ENCODE data around the gene TRIP10.

The TRIP10 gene

GRCh38 chr19:6712231-6712630, 27.2 kb upstream of the TRIP10 start:
- DNase-seq: no peak

- DNase-seq: no peak
These were observed 26.5 kb upstream of the TRIP10 start for GRCh38 chr19:6712692-6713670.

GRCh38 chr19:6713773-6714692, 25.4 kb upstream of the TRIP10 start:
- DNase-seq: no peak

GRCh38 chr19:6714749-6715555, 24.5 kb upstream of the TRIP10 start:
- no peak for DNase-seq

- DNase-seq: no peak
These were observed 22.9 kb upstream of the TRIP10 start for GRCh38 chr19:6716610-6716970.

- no peak for DNase-seq
These were observed 22.4 kb upstream of the TRIP10 start for GRCh38 chr19:6717036-6717435.

- no peak for DNase-seq
These were observed 22.0 kb upstream of the TRIP10 start for GRCh38 chr19:6717441-6717971.

- DNase-seq: no peak
These were observed 21.3 kb upstream of the TRIP10 start for GRCh38 chr19:6718111-6718740.

- DNase-seq: no peak
These were observed 20.5 kb upstream of the TRIP10 start for GRCh38 chr19:6718741-6719539.

- DNase-seq: no peak
These were observed 20.0 kb upstream of the TRIP10 start for GRCh38 chr19:6719540-6719861.

- DNase-seq: no peak
These were observed 19.5 kb upstream of the TRIP10 start for GRCh38 chr19:6719992-6720368.

- no peak for DNase-seq
These were observed 18.9 kb upstream of the TRIP10 start, which contains the start of gene C3 for GRCh38 chr19:6720369-6721137. Gene C3, minus strand, starts transcription at chr19:6720650. Its CDS starts 61 bp downstream, at chr19:6720589.

- DNase-seq: no peak
These were observed 18.4 kb upstream of the TRIP10 start for GRCh38 chr19:6721138-6721474.

GRCh38 chr19:6721773-6722172, 17.7 kb upstream of the TRIP10 start:
- DNase-seq: no peak

- no peak for DNase-seq
These were observed 16.3 kb upstream of the TRIP10 start for GRCh38 chr19:6723108-6723618.

- DNase-seq: no peak
These were observed 15.7 kb upstream of the TRIP10 start for GRCh38 chr19:6723738-6724137.

GRCh38 chr19:6724631-6725492, 14.6 kb upstream of the TRIP10 start:
- no peak for DNase-seq

- DNase-seq: no peak
These were observed 13.8 kb upstream of the TRIP10 start for GRCh38 chr19:6725513-6726231.

GRCh38 chr19:6728346-6728745, 11.1 kb upstream of the TRIP10 start:
- no peak for DNase-seq
